Heart right ventricle (tissue), 16 donors: ENCODE measurements around the gene MRFAP1L1. TPM values are rescaled to one million over a fixed set of nuclear protein-coding genes. Genes with fewer than 3 reads are reported as not detected.
"Not testable (repeated sequence)": the region's sequence is repeated elsewhere in the genome, so short reads cannot be mapped to it uniquely, and the experiment has no call there.

Experiments
- ATAC-seq, 8 donors: fragments of 200-7000 bp; cut with Tn5 transposase; one replicate each; pipeline ENCODE4 v1.9.1; 2020; ENCODE audit warnings: mild to moderate bottlenecking in 8 of 8, moderate library complexity in 8 of 8, moderate number of reproducible peaks in 1 of 8
- DNase-seq, 2 donors: peaks; one replicate each; pipeline ENCODE4 v3.0.0-alpha.2; 2020
- H3K27ac ChIP-seq, 10 donors: fragments of 200-600 bp; sonication (generic) in 2 of 10; one replicate each; pipeline versions ENCODE4 v1.5.0 to v1.8.0; 2020 to 2022; ENCODE audit warnings: mild to moderate bottlenecking in 3 of 10
- H3K27me3 ChIP-seq, 7 donors: fragments of 200-600 bp; one replicate each; pipeline ENCODE4 v1.8.0; 2021 to 2022; ENCODE audit warnings: mild to moderate bottlenecking in 2 of 7
- H3K36me3 ChIP-seq, 9 donors: fragments of 200-600 bp; sonication (generic) in 1 of 9; one replicate each; pipeline versions ENCODE4 v1.5.0 to v1.8.0; 2020 to 2022; ENCODE audit warnings: mild to moderate bottlenecking in 2 of 9
- H3K4me1 ChIP-seq, 9 donors: fragments of 200-600 bp; sonication (generic) in 1 of 9; one replicate each; pipeline versions ENCODE4 v1.5.0 to v1.8.0; 2020 to 2022; ENCODE audit warnings: mild to moderate bottlenecking in 4 of 9
- H3K4me3 ChIP-seq, 10 donors: fragments of 200-600 bp; sonication (generic) in 2 of 10; one replicate each; pipeline versions ENCODE4 v1.5.0 to v1.8.0; 2020 to 2022; ENCODE audit warnings: mild to moderate bottlenecking in 7 of 10, moderate library complexity in 2 of 10
- H3K9me3 ChIP-seq, 11 donors: fragments of 200-600 bp in 10 of 11; sonication (generic) in 2 of 11; one replicate each; pipeline versions ENCODE4 v1.5.0 to v1.8.0; 2013 to 2022; ENCODE audit warnings: mild to moderate bottlenecking in 2 of 11, control low read depth in 1 of 11, moderate library complexity in 1 of 11
- WGBS, 2 donors: extraction: QIAGEN DNeasy Blood & Tissue Kit; methylation state at CpG; one replicate each; pipeline ENCODE4 v1.1.7; 2013; ENCODE audit warnings: inconsistent platforms in 1 of 2; 5-methylcytosine and 5-hydroxymethylcytosine counted together
- intact Hi-C, 10 donors: fragments of 100-400 bp; cut with DNase I; formaldehyde crosslinking; loops; one replicate each; pipeline versions ENCODE4 v1.11.1 to v1.14.2; 2022
- polyA plus RNA-seq, 2 donors: library from polyadenylated mRNA; stranded (reverse); fragments of 200-250 nt; gene quantifications; one replicate each; pipeline ENCODE4 v1.2.3, GENCODE V29; 2013
- total RNA-seq, 10 donors: library from RNA; stranded (reverse); fragmentation: NEBNext Ultra II Directional in 3 of 10; extraction: Animal tissue kit (Norgen Biotek cat#: 25700) in 3 of 10; gene quantifications; one replicate each; pipeline versions ENCODE4 v1.2.1 to v1.2.4, GENCODE V29; 2021 to 2023
- TF ChIP-seq, protein P1 (sequence below), 9 donors: fragments of 200-600 bp; sonication (generic) in 2 of 9; IDR thresholded peaks; one replicate each; pipeline versions ENCODE4 v1.5.0 to v1.8.0; 2021 to 2022; ENCODE audit warnings: antibody characterized with exemption in 9 of 9, mild to moderate bottlenecking in 5 of 9, moderate library complexity in 1 of 9
- donor health status: Arrhythmogenic right ventricular cardiomyopathy.
- donor health status: ischemic (EF 13 %, LVEDD 7.1; RV severe dilation, severe dysfunction).
- donor health status: healthy with polysubstance abuse.
- donor health status: DM: no; HTN: yes; CAD: no.
- donor health status: DM: no; HTN: no; CAD: no.
- donor health status: ischemic (EF 25% LVEDD 6.9; RV normal size, moderate dysfunction).
- donor health status: ischemic (EF 25% LVEDD 5.7; RV mildly dilated, moderate dysfunction).
- donor health status: healthy.
- donor health status: DM: yes; HTN: yes; CAD: no.
- donor health status: Ischemic cardiomyopathy.
- donor health status: ischemic (EF 35%, LVEDD 5.7; RV mildly dilated, moderate dysfunction).
- donor health status: nonischemic (EF 11% LVEDD 7.7; RV severe dilation, severe dysfunction).
- donor health status: DM: yes; HTN: yes; CAD: no.
- donor health status: PGD.
- donor health status: ischemic (EF 29% LVEDD 5.4; RV normal size, mild dysfunction).
- donor health status: nonischemic (EF 23%, LVEDD 6.1; RV moderate dilation, normal function).

Gene MRFAP1L1
- total and polyA plus RNA-seq, 12 donors, result 37.5 to 73.7 (median 42.8) TPM

- no peak overlapping the region for H3K4me3 ChIP-seq
- intact Hi-C loops, result loop anchor here in 1 of 10 donors (5.0 kb wide), 1 partner anchor 42 kb away; no protein-coding TSS in a partner anchor
- peaks cover 0 to 11% (median 8%) of the 10 kb centered on the region in 9 donors for H3K4me1 ChIP-seq
- H3K27ac ChIP-seq, result peak overlapping the region in 6 of 10 donors; percentile 3 to 55 (median 35)
- ATAC-seq (no peak), DNase-seq (no peak)
- TF ChIP-seq, protein P1, sequence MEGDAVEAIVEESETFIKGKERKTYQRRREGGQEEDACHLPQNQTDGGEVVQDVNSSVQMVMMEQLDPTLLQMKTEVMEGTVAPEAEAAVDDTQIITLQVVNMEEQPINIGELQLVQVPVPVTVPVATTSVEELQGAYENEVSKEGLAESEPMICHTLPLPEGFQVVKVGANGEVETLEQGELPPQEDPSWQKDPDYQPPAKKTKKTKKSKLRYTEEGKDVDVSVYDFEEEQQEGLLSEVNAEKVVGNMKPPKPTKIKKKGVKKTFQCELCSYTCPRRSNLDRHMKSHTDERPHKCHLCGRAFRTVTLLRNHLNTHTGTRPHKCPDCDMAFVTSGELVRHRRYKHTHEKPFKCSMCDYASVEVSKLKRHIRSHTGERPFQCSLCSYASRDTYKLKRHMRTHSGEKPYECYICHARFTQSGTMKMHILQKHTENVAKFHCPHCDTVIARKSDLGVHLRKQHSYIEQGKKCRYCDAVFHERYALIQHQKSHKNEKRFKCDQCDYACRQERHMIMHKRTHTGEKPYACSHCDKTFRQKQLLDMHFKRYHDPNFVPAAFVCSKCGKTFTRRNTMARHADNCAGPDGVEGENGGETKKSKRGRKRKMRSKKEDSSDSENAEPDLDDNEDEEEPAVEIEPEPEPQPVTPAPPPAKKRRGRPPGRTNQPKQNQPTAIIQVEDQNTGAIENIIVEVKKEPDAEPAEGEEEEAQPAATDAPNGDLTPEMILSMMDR (IDR thresholded peaks at IDR 0.05), result no peak
- no peaks in the 10 kb centered on the region for H3K36me3 ChIP-seq
- 64 to 74% methylated on average over 20 of the region's 20 CpGs for WGBS, 2 donors
- H3K9me3 ChIP-seq, result no peaks in the 10 kb centered on the region
- no peaks in the 10 kb centered on the region for H3K27me3 ChIP-seq
These were observed 21.1 kb upstream of the MRFAP1L1 start for GRCh38 chr4:6730603-6731317.

DNA sequence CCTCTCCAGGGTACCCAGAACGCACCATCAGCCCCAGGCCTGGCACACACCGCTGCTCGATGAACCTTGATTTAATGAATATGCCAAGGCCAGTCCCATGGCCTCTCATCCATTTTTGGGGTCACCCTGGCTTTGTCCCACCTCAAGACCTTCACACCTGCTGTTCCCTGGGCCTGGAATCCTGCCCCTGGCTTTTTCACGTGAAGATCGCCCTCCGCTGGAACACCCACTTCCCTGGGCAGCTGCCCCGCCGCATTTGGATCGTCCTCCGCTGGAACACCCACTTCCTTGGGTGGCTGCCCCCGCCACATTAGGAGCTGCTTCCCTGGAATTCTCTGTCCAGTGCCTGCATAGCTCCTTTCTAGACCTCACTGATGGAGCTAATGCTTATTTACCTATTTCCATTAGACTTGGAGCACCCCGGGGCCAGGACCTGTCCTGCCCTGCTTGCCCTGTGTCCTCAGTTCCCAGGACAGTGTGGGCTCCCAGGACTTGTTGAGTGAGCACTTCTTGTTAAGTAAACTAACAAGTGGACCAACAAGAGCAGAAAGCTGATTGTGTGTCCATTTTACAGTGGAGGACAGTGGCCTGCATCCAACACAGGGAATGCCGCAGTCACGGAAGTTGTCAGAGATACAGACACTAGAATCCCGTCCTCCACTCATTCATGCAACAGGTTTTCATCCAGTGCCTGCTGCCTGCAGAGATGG lies 18.8 kb upstream of the MRFAP1L1 start:
- no peak for ATAC-seq
- TF ChIP-seq, protein P1 (IDR thresholded peaks at IDR 0.05), result no peak
- WGBS, 2 donors, result 79 to 84% methylated on average over 15 of the region's 15 CpGs
- no peak for DNase-seq
- intact Hi-C loops, result loop anchor here in 1 of 10 donors (10.0 kb wide), 1 partner anchor 346 kb away; no protein-coding TSS in a partner anchor
- peaks cover 0 to 11% (median 8%) of the 10 kb centered on the region in 9 donors for H3K4me1 ChIP-seq
- H3K9me3 ChIP-seq, result no peaks in the 10 kb centered on the region
- no peaks in the 10 kb centered on the region for H3K27me3 ChIP-seq
- no peaks in the 10 kb centered on the region for H3K36me3 ChIP-seq
- H3K27ac ChIP-seq, result no peak overlapping the region
- no peak overlapping the region for H3K4me3 ChIP-seq

- intact Hi-C loops, result loop anchor here in 1 of 10 donors (10.0 kb wide), 1 partner anchor 347 kb away; no protein-coding TSS in a partner anchor
- Histone ChIP-seq H3K27ac (no peak overlapping the region), H3K36me3 (no peaks in the 10 kb centered on the region), H3K9me3 (no peaks in the 10 kb centered on the region), H3K27me3 (no peaks in the 10 kb centered on the region), H3K4me3 (no peak overlapping the region), H3K4me1 (peaks cover 0 to 8% (median 6%) of the 10 kb centered on the region in 9 donors)
- 59 to 66% methylated on average over 3 of the region's 3 CpGs for WGBS, 2 donors
- DNase-seq, result no peak
- no peak for ATAC-seq
- TF ChIP-seq, protein P1 (IDR thresholded peaks at IDR 0.05), result no peak
These were observed 18.2 kb upstream of the MRFAP1L1 start for GRCh38 chr4:6727943-6728250.

GRCh38 chr4:6727081-6727942 lies 17.6 kb upstream of the MRFAP1L1 start:
- no peaks in the 10 kb centered on the region for H3K27me3 ChIP-seq
- peak overlapping the region in 4 of 10 donors; percentile 8 to 33 (median 14) for H3K4me3 ChIP-seq
- intact Hi-C loops, result loop anchor here in 1 of 10 donors (10.0 kb wide), 1 partner anchor 347 kb away; no protein-coding TSS in a partner anchor
- WGBS, 2 donors, result 69 to 71% methylated on average over 30 to 31 of the region's 31 CpGs
- H3K36me3 ChIP-seq, result no peaks in the 10 kb centered on the region
- ATAC-seq (peak in 7 of 8 donors; percentile 23 to 59 (median 41)), DNase-seq (peak in 1 of 2 donors; percentile 31)
- H3K27ac ChIP-seq, result no peak overlapping the region
- peaks cover 0 to 4% (median under 1%) of the 10 kb centered on the region in 9 donors for H3K4me1 ChIP-seq
- no peaks in the 10 kb centered on the region for H3K9me3 ChIP-seq
- TF ChIP-seq, protein P1 (IDR thresholded peaks at IDR 0.05), result no peak

GRCh38 chr4:6725427-6725961 lies 15.8 kb upstream of the MRFAP1L1 start:
- ATAC-seq, H3K4me3 ChIP-seq, H3K27me3 ChIP-seq, H3K36me3 ChIP-seq, H3K27ac ChIP-seq, H3K4me1 ChIP-seq, DNase-seq, H3K9me3 ChIP-seq: not testable (repeated sequence)
- intact Hi-C loops, result loop anchor here in 1 of 10 donors (10.0 kb wide), 1 partner anchor 349 kb away; no protein-coding TSS in a partner anchor
- 95 to 97% methylated on average over 16 of the region's 16 CpGs for WGBS, 2 donors
